NK-92 treated with Interleukin-12 subunit alpha and Interleukin-12 subunit beta, amount 100 ng/mL, for 24 hours (cell line): ENCODE data around the gene DNAH11.
"Not testable (repeated sequence)": the region's sequence is repeated elsewhere in the genome, so short reads cannot be mapped to it uniquely, and the experiment has no call there.

Source experiments
- DNase-seq: peaks from one replicate; lab custom pipeline; 2025; lab: John Stamatoyannopoulos, UW

The DNAH11 gene

DNA sequence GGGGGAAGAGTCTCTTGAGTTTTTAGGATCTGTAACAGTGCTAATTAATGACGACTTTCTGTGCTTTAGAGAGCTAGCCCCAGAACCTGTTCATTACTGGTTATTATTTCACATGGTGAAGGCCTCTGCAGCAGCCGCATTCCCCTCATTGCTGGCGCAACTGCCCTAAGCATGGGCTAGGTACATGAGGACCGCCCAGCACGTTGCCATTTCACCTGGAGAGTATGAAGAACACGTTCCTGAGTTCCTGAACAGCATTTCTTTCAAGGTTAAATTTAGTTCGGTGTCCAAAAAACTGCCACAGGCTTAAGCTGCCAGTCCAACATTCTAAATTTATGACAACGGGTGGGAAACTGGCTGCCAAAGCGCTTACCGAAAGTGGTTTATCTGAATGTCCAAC lies 177.0 kb downstream of the DNAH11 start:
- DNase-seq = no peak

DNA sequence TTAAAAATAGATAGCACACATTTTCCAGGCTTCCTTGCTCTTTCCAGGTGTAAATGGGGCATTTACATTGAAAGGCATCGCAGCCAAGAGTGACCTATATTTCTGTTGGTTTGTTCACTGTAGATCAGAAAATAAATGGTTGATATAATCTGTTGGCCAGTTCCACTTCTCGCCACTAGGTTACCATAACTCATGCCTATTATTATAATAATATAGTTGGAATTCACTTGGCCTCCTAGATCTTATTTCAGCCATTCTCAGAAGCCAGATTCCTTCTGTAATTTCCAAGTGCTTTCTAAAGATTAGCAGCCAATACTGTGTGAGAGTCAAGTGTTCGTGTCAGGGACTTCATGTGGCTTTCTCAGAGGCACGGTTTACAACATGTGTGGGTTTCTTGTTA lies 179.5 kb downstream of the DNAH11 start:
- no peak for DNase-seq

DNA sequence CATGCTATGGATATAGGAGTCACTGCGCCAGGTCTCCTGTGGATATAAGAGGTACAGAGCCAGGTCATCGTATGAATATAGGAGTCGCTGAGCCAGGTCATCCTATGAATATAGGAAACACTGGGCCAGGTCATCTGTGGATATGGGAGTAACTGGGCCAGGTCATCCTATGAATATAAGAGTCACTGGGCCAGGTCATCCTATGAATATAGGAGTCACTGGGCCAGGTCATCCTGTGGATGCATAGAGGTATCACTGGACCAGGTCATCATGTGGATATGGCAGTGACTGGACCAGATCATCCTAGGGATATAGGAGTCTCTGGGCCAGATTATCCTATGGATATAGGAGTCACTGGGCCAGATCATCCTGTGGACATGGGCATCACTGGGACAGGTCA lies 181.7 kb downstream of the DNAH11 start:
- DNase-seq = no peak

DNA sequence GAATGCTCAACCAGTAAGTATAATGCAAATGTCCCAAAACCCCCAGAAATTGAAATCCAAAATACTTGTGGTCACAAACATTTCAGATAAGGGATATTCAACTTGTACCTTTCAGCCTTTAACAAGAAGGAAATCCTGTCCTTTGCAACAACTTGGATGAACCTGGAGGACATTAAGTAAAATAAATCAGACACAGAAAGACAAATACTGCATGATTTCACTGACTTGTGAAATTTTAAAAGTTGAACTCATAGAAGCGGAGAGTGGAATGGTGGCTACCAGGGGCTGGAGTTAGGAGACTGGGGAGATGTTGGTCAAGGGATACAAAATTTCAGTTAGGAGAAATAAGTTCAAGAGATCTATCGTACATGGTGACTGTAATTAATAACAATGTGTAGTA lies 187.6 kb downstream of the DNAH11 start:
- no peak for DNase-seq

DNA sequence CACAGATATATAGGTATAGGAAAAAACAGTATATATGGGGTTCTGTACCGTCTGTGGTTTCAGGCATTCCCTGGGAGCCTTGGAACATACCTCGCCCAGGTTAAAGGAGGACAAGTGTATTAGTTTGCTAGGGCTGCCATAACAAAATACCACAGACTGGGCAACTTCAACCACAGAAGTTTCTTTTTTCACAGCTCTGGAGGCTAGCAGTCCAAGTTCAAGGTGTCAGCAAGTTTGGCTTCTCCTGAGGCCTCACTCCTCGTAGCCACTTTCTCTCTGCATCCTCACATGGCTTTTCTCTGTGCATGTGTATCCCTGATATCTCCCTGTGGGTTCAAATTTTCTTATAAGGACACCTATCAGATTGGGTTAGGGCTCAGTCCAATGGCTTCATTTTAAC lies 189.1 kb downstream of the DNAH11 start:
- DNase-seq = no peak

DNA sequence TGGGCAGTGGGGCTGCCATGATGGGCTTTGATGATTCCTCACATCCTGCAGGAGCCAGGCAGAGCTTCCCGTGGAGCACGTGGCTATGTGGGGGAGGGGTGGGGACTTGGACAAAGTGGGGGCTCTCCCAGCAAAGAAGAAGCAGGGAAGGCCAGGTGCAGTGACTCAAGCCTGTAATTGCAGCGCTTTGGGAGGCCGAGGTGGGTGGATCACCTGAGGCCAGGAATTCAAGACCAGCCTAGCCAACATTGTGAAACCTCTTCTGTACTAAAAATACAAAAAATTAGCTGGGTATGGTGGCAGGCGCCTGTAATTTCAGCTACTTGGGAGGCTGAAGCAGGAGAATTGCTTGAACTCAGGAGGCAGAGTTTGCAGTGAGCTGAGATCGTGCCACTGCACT lies 190.1 kb downstream of the DNAH11 start:
- DNase-seq = not testable (repeated sequence)

DNA sequence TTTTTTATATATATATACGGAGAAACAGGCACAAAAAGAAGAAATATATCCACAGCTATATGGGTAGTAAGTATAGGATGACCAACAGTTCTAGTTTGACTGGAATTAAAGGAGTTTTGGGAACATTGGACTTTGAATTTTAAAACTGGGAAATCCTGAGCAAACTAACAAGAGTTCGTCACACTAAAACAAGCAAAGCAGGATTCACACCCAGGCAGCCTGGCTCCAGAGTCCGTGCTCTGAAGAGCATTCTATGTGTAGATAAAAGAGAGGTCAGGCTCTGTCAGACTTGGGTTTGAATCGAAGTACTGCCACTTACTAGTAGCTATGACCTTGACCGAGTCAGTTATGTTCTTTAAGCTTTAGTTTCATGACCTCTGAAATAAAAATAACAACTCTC lies 191.0 kb downstream of the DNAH11 start:
- no peak for DNase-seq

DNA sequence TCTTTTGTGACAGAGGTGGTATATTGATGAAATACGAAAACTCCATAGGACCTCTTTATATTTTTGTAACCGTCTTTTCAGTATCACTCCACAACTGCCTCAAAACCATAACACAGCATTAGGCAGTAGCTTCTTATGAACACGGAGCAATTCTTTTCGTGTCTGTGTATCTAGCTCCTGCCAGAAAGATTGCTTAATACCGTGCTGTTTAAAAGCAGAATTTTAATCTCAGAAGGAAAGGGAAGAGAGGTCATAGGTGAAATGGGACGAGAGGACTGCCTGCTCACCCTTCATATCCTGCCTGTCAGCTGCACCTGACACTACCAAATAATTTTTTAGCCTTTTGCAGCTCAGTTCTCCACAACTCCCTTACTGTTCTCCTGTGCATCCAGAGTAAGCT lies 200.7 kb downstream of the DNAH11 start:
- DNase-seq = no peak

DNA sequence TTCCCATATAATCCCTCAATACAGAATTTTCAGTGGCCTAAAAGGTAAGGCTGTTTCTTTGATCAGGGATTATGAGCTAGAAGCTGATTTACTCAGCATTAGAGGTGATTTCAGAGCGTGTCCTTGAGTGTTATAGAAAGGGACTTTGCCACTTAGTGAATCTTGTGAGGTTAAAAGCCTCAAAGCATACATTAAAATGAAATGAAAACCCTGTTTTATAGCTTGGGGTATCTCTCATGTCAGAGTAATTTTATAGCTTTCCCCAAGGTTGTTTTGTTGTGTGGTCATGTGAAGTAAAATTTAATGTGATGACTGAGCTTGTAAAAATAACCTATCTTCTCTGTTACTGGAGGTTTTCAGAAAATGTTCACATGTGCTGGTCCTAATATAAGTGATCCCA lies 204.1 kb downstream of the DNAH11 start:
- no peak for DNase-seq

DNA sequence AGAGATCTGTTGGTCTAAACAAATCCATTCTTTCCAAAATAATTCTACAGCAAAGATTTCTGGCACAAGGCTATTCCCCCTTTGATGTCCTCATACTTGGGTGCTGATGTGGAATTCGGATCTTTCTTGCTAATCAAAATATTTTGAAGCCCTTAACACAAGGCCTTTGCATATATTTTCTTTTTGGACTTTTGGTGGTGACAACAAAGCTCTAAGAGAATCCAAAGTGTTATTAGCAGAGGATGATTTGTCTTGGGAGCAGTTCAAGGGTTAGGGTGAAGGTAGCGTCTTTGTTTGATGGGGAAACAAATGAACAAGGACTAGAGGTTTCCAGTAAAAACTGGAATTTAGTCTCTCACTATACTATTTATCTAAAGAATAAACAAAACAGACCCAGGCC lies 205.0 kb downstream of the DNAH11 start:
- no peak for DNase-seq

DNA sequence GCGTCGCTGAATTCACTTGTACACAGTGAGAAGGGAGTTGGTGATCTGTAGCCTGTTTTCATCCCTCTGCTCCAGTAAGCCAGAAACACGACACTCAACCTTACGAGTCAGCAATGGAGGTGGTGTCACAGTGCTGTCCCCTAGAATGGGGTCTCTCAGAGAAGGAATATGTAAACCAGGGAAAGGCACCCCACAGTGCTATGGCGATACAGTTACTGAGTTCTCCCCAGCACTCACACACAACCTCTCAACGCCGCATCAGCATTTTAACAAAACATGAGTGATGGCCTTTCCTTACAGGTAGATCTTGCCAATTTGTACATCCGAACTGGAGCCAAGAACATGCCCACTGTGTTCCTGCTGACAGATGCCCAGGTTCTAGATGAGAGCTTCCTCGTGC lies 206.5 kb downstream of the DNAH11 start:
- no peak for DNase-seq

DNA sequence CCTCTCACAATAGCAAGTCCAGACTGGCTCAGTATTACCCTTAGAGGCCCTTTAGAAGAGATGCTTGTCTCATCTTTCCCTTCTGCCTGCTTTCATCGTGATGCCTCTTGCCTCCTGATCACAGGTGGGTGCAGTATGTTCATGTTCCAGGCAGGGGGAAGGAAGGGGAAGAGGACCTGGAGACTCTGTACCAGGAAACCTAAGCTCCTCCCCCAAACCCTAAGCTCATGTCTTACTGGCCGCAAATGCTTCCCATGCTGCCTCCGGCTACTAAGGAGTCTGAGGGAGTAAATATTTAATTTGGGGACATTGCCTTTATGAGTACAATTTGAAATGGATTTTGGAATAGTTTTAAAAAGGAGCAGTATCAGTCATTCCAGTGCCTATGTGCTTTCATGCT lies 210.2 kb downstream of the DNAH11 start:
- DNase-seq = no peak

DNA sequence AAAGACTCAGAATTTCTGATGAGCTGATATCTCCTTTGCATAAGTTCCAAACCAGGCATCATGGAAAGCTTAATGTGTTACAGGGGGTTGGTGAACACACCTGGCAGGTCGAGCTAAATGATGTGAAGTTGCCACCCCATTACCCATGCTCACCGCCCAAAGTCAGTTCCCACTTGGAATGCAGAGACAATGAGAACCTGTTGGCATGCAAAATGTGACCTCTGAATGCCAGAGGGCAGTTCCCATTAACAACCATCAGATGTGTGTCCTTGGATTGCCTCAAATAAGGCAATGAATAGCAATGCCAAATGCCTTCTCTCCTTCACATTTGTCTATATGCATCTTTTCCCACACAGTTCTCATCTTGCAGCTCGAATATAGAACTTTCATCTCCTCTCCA lies 212.1 kb downstream of the DNAH11 start:
- no peak for DNase-seq

DNA sequence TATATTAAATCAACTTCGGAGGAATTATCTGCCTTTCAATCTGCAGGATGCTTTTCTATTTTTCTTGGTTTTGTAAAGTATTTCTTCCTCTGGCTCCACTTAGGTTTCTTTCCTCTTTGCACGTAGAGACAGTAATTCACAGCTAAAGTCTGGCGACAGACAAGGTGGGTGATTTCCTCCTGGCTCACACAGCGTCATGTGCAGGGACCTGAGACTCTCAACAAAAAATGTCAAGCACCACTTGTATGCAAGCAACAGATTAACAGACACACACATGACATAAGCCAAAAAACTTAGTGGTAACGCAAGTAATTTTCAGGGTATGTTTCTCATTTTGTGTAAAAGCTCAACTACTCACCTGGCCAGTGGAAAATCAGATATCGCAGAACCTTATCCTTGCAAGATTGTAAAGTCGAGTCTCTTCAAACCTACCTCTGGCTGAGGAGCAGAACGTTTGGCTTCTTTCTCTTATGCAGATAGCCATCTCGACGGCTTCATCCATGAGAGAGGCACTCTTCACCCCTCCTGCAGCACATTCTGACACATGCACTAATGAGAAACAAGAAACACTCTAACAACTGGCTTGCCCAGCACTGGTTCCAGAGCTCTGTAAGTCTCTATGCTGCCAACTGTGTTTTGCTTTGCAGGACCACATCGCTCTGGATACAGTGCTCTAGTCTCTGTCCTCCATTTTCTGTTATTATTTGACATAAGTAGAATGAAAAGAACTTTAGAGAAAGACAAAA lies 214.9 kb downstream of the DNAH11 start:
- no peak for DNase-seq

DNA sequence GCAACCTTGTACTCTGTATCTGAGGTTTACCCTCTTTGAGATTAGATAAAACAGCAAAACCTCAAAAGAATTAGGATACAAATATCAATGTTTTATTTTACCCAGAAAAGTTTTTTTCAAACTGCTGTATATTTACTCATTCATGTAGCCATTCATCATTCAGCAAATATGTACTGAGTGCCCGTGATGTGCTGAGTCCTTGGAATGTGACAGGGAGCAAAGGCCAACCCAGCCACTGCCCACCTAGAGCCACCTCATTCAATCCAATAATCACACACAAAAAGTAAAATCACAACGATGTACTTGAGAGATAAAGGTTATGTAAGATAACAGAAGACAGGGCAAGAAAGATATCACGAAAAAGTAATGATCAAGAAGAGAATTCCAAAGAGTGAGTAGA lies 215.4 kb downstream of the DNAH11 start:
- DNase-seq = no peak

DNA sequence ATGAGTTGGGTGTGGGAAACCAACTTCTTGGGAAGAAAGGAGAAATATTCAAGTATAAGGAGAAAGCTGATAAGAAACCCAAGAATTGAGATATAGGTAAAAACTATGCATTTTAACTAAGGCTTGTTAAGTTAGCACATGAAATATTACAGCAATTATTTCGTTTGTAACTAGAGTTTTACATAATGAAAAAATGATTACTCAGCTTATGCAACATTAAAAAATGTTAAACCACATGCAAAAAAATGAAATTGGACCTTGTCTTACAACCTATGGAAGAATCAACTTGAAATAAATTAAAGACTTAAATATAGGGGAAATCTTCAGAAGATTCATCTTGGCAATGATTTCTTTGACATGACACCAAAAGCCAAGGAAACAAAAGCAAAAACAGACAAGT lies 219.6 kb downstream of the DNAH11 start:
- no peak for DNase-seq

DNA sequence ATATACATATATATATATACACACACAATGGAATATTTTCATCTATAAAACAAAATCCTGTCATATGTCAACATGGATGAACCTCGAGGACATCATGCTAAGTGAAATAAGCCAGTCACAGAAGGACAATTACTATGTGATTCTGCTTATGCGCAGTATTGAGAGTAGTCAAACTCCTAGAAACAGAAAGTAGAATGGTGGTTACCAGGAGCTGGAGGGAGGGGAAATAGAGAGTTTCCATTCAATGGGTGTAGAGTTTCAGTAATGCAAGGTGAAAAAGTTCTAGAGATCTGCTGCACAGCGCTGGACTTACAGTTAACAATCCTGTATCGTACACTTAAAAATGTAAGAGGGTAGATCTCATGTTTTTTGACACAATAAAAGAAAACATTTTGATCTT lies 221.0 kb downstream of the DNAH11 start:
- DNase-seq = no peak

DNA sequence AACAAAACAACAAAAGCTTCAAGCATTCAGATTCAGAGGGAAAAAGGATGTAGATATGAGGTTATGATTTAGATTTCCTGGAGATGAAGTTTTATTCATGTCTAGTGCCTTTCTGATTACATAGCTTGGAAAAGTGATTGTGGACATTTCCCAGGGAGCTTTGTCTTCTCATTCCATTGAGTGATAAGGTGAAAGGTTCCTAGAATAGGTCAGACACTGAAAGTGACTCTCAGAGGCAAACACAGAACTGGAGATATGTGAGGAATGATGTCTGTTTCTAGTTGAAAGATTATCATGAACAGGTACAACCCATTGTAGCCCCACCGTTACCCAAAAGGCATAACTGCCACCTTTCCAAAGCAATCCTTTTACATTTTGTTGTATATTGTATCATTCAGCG lies 223.4 kb downstream of the DNAH11 start:
- DNase-seq = no peak

DNA sequence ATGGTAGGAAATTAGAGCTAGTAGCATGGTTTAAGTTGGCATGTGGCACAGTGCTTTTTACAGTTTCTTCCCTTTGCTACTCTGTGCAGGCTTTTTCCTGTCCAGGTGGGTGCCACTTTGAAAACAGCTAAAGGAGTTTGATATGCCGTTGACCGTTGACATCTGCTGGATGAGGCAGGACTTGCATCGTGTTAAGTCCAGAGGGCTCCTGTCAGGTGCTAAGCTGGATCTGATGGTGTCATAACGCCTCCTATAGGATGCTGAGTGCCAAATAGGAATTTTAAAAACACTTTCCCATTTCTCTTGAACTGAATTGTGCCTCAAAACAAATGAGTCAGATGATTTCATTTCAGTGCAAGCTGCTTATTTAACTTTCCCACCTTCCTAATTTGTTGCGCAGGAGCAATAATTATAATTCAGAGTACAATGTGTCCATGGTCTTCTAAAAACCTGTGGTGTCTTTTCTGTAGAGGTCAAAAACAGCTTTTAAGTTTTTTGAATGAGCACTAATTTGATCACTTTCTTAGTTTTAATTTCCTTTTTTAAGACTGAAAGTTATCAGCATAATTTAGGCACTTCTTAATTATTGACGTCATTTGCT lies 224.6 kb downstream of the DNAH11 start:
- peak; percentile 2 for DNase-seq

DNA sequence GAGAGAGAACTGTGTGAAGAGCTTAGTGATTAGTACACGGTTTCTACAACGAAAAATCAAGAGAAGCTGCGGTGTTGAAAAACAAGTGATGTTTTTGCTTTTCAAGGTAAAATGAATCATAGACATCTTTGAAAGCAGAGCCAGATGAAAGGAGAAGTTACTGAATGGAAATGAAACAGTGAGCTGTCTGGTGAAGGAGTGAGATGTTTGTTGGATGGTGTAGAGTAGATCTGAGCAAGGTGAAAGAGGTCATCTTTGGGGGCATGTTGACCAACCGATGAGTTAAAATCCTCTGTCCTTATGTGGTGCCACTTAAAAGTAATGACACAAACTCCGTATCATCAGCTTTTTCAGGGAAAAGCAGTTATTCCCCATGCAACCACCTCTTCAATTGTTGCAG lies 225.4 kb downstream of the DNAH11 start:
- DNase-seq = no peak

DNA sequence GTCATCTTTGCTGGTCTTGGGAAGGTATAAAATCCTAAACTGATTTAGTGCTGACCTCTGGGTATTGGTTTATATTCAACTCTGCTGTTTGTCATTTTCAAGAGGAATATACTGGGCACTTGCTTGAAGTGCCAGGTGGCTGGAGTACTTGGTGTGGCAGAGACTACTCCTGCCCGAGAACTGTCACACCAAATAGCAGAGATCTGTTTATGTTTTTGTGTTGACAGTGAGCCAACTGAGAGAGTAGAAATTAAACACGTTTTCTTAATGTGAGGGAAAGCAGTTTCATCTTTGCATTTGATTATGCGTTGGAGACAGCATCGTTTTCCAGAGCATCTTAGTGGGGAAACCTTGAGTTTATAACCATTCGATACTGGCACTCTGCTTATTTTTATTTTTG lies 228.4 kb downstream of the DNAH11 start:
- DNase-seq = no peak

DNA sequence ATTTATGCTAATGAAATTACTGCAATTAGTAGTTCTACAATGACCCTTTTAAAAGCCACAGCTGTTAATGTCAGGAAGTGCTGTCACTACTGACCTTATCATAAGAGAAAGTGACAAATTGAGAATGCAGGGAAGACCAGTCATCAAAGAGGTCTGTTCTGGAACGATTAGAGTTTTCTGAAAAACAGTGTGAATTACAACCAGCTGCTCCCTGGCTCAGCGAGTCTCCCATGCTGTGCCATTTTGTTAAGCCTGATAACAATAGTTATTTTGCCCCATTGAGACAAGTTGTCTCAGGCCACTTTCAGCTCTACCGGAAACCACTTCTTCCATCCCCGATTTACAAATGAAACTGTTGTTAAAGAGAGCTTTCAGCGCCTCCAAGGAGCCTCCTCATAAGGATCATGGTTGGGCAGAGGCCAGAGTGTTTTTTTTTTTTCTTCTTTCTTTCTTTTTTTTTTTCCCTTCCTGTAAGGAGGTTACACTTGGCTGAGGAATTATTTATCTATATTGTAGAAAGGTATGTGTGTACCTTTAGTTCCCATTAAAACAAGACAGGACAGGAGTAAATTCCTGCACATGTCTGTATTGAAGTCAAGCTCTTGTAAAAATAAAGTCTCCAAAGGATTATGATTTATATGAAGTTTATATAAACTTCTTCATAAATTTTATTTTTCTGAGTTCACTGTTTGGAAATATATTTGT lies 229.2 kb downstream of the DNAH11 start:
- no peak for DNase-seq

DNA sequence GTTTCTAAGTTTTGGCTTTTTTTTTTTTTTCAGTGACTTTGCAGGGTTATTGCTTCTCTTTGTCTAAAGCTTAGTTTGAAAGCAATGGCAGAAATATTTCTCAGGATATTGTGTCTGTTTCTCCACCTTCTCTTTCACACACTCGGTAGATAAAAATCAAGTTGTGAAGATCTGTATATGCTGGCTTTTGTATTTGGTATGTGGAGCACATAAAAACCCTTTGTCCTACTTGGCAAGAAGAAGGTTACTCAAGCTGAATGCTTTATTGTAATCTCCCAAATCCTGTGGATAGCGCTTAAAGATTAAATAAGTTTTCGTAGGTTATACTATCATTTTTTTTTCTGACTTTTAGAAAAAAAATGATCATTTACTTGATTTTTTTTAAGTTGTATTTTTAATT lies 230.5 kb downstream of the DNAH11 start:
- DNase-seq = no peak

DNA sequence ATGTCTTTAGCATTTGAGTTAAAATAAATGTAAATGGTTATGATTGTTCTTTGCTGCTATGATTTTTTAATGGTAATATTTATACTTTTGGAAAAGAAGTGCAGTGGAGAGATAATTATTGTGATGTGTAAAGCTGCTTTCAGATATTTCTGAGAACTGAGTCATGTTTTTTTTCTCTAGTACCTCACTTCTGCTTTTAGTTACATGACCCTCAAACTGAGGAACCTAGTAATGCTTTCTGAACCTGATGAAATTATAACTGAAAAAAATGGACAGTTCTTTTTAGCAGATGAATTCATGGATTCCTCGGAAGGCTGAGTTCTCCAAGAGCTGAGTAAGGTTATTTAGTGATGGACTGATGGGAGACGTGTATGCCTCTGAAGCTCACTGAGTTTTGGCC lies 235.1 kb downstream of the DNAH11 start:
- no peak for DNase-seq
